ENCODE results near the gene PPP1R14D.

The PPP1R14D gene

DNA sequence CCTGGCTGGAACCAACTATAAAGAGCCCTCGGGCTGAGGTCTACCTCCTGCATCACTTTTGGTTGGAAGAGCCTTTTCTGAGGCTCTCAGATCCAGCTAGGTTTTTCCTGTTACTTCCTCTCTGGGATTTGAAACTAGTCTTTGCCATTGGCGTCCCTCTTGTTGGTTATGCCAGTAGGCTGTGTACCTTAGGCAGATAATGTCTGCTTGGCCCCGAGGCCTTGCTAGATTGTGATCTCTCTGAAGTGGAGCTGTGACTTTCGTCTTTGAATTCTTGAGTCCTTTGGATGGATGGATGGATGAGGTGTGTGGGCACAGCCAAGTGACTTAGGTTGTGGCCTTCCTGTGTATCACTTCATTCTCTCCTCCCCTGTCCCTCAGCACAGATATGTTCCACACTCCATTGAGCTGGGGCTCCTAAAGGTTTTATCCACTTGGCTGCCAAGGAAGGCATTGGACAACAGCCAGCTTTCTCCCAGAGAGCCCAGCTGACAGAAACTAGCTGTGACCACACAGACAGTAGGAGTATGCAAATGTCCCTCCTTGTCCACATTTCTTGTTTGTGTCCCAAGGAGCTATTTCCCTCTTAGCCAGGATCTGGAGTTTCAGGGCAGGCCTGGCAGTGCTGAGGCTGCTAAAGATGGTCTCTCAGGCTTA lies 13.3 kb downstream of the PPP1R14D start:
- DNase-seq, result peak; percentile 51

GRCh38 chr15:40812721-40813425 lies 15.6 kb downstream of the PPP1R14D start:
- no peak for DNase-seq

DNA sequence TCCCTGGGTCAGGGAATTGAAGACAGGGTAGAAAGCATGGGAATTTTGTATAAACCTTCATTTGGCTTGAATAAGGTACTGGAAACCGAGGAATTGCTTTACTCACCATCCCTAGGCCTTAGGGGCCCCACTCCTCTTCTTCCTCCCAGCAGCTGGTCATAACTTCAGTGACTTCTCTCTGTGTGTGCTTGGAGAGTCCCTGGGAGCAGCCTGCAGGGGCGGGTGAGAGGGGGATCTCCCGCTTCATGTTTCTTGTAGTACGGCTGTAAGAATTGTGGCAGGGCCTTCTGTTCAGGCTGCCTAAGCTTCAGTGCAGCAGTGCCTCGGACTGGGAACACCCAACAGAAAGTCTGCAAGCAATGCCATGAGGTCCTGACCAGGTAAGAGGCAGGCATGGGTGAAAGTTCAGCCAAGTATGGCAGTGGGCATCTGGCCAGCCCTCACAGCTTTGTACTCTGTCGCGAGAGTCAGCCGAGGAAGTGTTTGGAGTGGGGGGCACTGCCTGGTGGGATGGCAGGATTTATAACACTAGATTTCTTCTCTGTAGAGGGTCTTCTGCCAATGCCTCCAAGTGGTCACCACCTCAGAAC lies 19.6 kb downstream of the PPP1R14D start:
- no peak for DNase-seq

DNA sequence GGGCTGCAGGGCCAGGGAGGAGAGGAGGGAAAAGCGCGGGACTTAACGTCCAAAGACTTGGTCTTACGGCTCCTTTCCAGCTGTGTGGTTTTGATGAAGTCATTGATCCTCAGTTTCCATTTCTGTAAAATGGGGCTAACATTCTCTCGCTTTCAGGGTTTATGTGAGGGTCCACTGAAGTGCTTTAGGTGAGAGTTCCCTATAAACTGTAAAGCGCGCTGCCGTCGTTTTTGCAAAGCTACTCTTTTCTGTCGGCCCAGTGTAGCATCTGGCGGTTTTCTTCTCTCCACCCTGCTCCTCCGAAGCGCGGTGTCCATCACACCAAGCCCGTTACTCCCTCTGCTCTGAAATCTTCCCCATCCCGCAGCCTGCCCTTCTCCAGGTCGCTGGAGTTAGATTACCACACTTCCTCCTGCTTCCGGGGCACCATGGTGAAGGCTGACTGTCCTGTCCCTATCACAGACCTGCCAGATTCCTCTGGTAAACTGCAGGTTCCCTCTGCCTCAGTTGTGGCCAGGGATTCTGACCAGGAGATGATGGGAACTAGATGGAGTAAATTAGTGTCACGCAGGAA lies 20.5 kb downstream of the PPP1R14D start:
- no peak for DNase-seq

DNA sequence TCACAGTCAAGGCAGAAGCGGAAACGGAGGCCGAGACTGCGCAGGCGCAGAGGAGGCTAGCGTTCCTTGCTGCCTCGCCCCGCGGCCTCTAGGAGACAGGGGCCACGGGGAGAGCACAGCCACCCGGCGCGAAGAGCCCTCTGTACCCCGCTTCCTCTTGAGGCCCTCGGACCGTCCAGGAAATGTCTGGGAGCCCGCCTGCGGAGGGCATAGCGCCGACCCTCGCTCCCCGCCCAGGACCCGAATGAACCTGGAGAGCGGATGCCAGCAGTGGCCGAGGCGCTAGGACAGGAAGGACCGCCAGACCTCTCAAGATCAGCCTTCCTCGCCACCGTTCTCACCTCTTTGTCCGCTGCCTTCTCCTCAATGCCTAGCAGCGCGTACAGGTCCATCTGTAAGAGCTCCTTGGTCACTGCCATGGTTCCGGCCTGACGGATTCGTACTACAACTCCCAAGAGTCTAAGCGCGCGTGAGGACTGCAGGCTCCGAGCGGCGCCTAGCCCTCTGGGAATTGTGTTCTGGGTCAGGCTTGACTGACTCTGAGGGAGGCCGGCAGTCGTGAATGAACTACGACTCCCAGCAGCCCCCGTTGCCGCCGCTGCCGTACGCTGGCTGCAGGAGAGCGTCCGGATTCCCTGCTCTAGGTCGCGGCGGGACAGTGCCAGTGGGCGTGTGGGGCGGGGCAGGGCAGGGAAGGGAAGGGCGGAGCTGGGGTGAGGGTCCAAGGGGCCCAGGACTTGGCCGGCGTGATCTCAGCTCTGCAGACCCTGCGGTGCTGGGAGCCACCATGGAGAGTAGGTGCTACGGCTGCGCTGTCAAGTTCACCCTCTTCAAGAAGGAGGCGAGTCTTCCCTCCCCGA lies 21.2 kb downstream of the PPP1R14D start, which contains the start of the genes DNAJC17 and ZFYVE19:
Gene DNAJC17, minus strand, starts transcription at position 446 of the 860 bp plus-strand sequence. Its CDS starts 27 bp downstream, at position 419.
Gene ZFYVE19, plus strand, starts transcription at position 62 of the 860 bp plus-strand sequence. Its CDS starts 501 bp downstream, at position 563.
- peak; percentile 82 for DNase-seq

- DNase-seq, result no peak
Measured at GRCh38 chr15:40806672-40807027, 21.9 kb downstream of the PPP1R14D start.

- no peak for DNase-seq
Measured at GRCh38 chr15:40803688-40804087, 24.8 kb downstream of the PPP1R14D start.

GRCh38 chr15:40803076-40803475 lies 25.4 kb downstream of the PPP1R14D start:
- no peak for DNase-seq

GRCh38 chr15:40799523-40799922 lies 29.0 kb downstream of the PPP1R14D start:
- no peak for DNase-seq

DNA sequence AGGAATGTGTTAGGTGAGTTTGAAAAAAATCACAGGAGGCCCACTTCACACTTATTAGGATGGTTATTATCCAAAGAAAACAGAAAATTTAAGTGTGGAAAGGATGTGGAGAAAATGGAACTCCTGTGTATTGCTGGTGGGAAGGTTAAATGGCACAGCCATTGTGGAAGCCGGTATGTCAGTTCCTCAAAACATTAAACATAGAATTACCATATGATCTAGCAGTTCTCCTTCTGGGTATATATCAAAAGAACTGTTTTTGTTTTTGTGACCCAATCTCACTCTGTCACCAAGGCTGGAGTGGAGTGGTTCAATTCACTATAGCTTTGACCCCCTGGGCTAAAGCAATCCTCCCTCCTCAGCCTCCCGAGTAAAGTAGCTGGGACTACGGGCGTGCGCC lies 32.0 kb downstream of the PPP1R14D start:
- DNase-seq, result no peak

DNA sequence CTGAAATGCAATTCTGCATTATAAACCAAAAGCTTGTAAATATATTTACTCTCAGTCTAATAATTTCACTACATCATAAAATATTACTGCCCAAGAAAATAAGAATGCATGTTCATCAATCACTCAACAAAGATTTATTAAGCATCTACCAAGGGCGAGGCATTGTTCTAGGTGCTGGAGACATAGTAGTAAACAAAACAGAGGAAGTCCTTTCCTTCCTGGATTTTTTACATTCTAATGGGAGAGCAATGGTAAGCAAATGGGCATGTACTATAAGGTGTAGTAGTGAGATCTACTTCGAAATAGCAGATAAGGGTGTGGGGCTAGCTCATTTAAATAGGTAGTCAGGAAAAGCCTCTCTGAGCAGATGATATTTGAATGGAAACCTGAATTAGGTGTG lies 32.5 kb downstream of the PPP1R14D start:
- no peak for DNase-seq

GRCh38 chr15:40793216-40793989 lies 35.1 kb downstream of the PPP1R14D start:
- DNase-seq, result no peak

DNA sequence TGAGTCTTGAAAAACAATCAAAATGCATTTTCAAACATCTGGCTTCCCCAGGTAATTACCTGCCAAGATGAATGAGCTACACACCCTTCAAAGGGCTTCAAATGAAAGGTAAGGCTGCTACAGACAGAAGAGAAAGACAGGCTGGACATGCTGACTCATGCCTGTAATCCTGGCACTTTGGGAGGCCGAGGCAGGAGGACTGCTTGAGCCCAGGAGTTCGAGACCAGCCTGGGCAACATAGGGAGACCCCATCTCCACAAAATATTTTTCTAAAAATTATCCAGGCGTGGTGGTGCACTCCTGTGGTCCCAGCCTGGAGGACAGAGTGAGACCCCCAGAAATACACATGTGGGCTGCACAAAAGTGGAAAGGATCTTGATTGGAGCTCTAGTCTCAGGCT lies 36.1 kb downstream of the PPP1R14D start:
- no peak for DNase-seq

DNA sequence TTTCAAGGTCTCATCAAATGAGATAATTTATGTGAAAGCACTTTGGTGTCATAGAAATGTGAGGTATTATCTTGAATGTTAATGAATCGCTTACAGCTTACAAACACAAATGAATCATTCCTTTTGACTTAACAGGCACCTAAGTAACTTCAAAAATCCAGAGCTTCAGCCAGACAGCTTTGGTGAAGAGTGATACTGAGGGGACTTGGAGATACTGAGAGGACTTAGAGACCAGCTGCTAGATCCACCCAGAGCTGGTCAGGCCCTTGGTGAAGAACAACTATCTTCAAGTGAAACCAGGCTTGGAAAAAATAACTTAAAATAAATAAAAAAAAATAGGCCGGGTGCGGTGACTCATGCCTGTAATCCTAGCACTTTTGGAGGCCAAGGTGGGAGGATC lies 37.8 kb downstream of the PPP1R14D start:
- DNase-seq, result no peak

DNA sequence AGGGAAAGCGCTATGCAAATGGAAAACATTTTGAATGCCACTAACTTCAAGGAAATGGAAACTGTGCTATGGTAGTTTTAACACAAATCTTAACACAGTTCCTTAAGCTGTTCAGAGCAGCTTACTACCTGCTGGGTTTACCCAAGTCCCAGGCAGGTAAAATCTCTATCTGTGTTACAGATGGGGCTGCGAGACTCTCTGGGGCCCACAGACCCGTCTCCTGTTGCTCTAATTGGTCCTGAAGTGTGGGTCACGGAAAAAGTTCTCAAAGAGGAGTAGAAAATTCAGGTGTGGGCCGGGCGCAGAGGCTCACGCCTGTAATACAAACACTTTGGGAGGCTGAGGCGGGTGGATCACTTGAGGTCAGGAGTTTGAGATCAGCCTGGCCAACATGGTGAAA lies 38.5 kb downstream of the PPP1R14D start:
- DNase-seq, result no peak

GRCh38 chr15:40789119-40789518 lies 39.4 kb downstream of the PPP1R14D start:
- DNase-seq, result no peak

DNA sequence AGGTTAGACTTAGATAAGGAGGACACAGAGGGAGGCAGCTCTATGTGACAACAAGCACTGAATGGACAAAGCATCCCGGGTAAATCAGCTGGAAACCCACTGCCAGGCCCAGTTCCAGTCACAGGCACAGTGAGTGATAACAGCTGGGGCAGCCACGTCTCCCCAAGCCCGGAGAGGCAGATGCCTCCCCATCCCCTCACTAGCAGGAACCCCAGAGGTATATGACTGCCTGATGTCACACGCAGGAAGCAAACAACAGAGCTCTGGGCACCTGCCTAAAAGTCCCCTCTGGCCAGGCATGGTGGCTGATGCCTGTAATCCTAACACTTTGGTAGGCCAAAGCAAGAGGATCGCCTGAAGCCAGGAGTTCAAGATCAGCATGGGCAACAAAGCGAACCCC lies 40.5 kb downstream of the PPP1R14D start:
- DNase-seq, result no peak

DNA sequence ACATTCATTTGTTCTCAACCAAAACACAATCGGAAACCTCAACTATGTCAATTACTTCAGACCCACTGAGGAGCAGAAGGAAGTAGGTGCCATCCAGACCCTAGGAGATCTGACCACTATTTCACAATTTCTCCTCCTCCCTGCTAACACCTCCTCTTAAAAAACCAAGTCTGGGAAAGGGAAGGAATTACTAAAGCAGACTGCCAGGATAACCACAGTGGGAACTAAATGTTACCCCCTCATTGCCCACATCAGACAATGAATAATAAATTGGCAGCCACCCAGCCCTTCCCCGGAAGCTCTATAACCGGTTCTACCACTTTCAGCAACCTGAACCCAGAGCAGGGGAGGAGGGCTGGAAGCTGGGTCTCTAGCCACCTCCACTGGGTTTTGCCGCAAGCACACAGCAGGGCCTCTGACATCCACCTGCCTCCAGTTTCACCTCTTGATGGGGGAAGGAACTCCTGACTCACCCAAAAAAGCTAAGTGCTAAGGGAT lies 41.1 kb downstream of the PPP1R14D start:
- peak; percentile 86 for DNase-seq

DNA sequence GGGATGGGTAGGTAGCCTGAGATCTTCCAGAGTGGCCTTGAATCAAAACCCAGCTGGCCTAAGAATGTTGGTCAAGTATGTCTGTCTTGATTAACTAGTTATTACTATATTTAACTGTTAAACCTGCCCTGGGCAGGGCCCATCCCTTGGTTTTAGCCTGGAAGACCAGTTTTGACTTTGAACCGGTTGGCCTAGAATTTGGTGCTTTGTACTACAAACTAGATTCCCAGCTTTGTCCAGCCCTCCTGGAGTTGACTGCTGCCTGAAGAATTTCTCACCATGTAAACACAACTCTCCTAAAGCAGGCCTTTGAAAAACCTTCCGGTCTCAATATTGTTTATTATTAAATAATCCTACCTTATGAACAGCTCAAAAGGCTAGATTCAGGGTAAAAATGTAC lies 42.7 kb downstream of the PPP1R14D start:
- DNase-seq, result no peak

DNA sequence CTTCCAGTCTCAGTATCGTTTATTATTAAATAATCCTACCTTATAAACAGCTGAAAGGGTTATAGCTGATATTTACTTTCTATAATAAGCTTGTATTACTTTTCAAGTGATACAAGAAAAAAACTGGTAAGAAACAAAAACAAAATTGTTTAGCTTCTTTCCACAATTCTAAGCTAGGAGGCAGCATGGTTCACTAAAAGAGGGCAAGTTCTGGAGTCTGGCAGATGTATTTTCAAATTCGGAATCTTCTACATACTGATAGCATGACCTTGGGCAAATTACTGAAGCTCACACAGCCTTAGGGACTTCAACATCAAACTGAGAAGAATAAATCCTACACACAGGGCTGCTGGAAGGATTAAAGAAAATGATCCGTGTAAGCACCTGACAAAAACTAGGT lies 43.3 kb downstream of the PPP1R14D start:
- DNase-seq, result no peak

DNA sequence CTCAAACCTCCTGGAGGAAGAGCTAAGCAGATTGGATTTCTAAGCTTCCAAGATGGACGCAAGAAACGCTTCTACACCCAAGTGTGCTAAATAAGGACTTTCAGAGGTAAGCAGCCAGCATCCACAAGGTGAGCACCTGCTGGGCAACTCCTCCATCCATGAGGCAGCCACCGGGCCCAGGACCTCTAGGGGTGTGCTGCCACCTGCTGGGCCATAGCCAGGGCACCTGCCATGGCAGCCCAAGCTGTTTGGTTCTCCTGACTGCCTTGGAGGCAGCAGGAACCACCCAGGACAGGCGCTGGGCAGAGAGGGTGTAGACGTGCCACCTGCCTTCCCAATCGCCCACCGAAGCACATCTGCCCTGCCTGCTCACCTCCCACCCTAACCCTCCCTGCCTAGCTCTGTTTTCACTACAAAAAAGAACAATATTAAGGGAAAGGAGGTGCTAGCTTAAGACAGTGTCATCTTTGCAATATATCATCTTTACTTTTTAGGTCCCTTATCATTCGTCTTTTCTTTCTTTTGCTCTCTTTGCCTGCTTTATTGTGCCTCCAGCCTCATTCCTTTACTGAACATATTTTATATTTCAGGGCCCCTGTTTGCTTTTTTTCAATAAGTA lies 45.8 kb downstream of the PPP1R14D start:
- peak; percentile 66 for DNase-seq

All from DMS79 treated with DMSO at 0.1 percent for 48 hours (cell line).